Stimulated activated CD8-positive, alpha-beta memory T cell treated with anti-CD3 and anti-CD28 coated beads, Interleukin-2, amount 100 ng/mL, for 48 hours (primary cell): Measurements from ENCODE around the gene JUP.

Source experiments
- DNase-seq, 2 donors: peaks; one replicate each; pipeline ENCODE4 v3.0.0-alpha.2; 2020; ENCODE audit warnings: low read depth in 2 of 2

JUP gene

DNA sequence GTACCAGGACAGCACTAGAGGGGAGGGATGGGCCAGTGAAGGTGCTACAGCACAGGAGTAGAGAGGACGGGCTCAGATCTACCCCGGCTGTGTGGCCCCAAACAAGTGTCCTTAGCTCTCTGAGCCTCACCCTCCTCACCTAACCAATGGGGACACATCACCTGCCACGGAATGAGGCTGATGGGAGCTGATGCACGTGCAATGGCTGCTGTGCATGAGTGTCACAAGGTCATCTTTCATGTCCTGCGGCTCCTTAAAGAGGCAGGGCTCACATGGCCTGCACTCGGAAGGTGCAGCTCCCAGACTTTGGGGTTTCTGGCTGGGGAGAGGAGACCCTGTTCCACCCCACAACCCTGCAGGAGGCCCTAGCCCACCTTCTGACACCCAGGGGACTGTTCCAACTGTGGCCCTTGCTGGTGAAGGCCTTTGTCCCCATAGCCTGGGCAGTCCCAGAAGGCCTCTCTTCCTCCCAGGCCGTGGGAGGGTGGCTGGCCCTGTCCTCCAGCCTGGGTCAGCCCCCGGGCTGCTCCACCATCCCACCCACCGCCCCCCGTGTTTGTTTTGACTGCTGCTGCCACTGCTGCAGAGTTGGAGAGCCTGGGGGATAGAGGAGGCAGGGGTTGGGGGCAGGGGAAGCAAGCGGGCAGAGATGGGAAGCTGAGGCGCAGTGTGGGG, 62.6 kb downstream of the JUP start:
- no peak for DNase-seq

DNA sequence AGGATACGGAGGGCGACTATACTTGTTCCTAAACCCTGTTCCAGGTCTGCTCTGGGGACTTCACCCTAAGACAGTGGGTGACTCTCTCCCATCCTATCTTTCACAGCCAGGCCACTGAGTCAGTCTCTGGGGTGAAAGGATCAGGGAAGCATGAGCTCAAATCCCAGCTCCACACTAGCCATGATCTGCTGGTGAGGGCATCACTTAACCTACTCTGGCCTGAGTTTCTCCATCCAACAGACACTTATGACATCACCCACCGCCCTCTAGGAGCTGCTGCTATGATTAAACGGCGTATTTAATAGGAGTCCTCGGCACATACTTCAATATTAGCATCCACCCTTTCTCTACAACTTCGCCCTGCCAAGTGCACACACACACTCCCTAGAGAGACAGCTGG, 64.3 kb downstream of the JUP start:
- no peak for DNase-seq

DNA sequence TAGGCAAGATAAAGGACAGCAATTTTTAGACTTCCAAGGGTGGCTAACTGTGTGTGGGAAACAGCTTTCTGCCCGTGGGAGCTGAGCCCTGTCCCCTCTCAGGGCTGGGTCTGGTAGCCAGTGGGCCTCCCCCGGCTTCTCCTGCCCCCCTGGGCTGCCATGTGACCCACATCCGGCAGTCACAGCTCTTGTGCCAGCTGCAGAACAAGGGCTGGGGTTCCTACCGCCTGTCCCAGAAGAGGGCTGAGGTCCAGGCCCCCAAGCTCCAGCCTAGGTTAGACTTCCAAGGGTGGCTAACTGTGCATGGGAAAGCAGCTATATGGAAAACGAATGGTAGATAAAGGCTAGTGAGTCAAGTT, 68.2 kb downstream of the JUP start:
- DNase-seq: no peak

DNA sequence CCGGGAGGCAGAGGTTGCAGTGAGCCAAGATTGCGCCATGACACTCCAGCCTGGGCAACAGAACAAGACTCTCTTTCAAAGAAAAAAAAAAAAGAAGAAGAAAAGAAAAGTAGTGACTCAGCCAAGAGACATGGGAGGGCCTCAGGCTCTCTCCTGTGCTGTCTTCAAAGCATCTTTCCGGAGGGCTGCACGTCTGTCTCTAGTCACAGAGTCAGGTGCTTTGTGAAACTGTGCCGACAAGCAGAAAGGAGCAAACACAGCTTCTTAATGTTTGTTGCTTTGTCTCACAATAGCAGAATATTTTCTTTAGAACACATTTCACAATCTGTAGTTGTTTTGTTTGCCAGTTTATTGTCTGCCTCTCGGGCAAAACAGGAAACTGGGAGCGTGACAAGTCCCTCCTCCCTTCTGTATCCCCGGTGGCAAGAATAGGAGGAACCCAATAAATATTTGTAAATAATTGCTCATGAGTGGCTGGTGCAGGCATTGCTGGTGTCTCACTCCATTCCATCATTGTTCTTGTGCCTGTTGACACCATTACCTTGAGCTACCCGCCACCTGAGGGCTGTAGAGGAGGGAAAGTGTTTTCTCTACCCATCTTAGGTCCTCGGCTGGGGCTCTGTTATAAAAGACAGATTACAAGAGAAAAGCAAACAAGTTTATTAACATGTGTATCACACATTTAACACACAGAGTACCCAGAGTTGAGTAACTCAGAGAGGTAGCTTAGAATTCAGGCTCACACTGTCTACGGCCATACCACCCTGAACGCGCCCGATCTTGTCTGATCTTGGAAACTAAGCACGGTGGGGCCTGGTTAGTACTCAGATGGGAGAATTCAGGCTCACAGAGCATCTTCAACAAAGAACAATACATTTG, 68.9 kb downstream of the JUP start:
- DNase-seq: no peak

DNA sequence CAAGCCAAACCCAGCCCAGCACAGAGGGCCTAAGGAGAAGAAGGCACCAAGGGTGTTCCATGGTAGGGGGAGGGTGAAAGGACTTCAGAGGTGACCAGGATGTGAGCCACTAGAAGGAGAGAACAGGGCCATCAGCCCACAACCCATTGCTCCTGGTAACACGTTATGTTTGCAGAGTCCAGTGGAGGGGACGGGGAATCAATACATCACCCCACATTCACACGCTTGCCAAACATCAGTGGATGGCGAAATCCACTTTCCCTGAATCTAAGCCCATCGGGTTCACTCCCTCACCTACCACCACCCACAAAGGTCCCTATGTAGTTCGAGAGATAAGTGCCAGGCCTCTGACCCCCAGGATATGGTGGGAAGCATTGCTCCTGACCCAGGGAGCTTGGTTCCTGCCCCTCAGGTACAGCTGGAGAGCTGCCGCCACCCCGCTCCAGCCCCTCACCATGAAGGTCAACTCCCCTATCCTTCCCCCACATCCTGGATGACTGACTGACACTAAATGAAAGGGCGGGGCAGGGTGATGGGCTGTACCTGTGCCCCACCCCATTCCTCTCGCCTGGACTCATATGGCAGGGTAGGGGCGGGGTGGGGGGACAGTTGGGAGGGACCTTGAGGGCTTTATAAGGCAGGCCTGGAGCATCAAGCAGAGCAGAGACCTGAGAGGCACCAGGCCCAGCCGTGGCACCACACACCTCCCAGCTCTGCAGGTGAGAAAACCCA, 74.7 kb downstream of the JUP start, which contains the start of gene GAST:
Gene GAST (plus strand): TSS at position 663 of the 732 bp plus-strand sequence. CDS start 3,106 bp downstream, outside the sequence.
- no peak for DNase-seq

DNA sequence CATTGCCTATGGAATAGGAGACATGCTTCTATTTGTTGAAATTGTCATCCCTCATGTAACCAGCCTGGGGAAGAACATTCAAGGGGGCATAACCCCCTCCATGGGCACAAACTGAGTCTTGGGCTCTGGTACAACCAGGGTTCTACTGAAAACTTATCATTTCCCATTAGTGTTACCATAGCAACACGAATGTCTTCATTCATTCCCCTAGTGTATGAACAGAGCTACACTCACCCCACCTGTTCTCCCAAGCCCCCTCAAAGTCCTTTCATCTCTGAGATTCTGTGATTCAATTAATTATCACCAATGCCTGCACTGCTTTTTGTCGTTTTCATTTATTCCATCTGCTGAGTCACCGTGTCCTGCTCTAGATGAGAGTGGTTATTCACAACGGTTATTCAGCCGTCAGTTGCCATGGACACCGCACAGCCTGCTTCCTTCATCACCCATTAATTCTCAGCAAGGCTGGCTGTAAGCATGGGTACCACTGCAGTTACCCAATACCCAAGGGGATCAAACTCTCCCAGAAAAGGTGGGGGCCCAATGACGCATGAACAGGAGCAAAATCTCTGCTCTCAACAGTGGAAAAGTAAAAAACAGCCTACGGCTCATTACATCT, 75.9 kb downstream of the JUP start:
- DNase-seq: no peak

DNA sequence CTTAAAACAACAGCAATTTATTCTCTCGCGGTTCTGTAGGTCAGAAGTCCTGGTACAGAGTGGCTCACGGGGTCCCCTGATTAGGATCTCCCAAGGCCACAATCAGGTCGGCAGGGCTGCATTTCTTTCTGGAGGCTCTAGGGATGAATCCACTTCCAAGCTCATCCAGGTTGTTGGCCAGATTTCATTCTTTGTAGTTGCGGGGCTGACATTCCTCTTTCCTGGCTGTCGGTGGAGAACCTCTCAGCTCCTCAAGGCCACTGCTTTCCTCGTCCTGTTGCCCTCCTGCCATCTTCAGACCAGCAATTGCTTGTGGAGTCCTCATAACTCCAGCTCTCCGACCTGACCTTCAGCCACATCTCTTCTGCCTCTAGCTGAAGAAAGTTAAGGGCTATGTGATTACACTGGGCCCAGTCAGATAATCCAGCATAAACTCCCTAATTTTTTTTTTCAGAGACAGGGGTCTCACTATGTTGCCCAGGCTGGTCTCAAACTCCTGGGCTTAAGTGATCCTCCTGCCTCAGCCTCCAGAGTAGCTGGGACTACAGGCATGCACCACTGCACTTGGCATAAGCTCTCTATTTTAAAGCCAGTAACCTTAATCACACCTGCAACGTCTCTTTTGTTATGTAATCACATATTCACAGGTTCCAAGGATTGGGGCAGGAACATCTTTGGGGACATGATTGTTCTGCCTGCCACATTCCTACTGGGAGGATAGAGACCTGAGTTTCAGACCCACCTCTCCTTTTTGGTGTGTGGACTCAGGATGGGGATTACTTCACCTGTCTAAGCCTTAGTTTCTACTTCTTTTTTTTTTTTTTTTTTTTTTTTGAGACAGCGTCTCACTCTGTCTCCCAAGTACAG, 78.5 kb downstream of the JUP start:
- no peak for DNase-seq

DNA sequence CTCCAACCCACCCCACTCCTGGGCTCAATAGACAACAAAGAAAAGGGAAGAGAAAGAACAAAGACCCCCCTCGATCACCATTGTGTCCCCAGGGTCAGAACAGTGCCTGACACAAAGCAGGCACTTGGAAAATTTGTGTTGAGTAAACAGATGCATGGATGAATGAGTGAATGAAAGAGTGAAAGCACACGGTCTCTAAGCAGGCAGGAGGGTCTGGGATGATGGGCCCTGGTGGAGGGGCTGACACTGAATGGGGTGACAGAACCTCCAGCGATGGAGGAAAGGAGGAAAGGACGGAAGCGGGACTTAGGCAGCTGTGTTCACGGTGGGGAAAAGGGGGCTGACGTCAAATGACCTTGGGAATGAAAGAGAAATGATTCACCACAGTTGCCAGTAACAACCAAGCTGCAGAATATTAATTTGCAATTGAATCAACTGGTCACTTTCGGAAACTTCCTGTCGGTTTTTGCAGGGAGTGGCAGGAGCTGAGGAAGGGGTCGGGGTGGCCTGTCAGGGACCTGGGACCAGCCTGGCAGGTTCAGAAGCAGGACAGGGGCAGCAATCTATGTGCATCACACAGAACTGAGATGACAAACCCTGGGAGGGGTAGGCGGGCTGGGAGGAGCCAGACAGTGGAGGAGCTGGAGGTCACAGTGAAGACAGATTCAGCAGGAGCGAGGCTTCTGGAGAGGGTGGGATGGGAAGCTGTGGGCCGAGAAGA, 81.1 kb downstream of the JUP start:
- DNase-seq: no peak
